ENCODE data around the gene ZNRF3.
"Not testable (repeated sequence)": the region's sequence is repeated elsewhere in the genome, so short reads cannot be mapped to it uniquely, and the experiment has no call there.

Gene ZNRF3

DNA sequence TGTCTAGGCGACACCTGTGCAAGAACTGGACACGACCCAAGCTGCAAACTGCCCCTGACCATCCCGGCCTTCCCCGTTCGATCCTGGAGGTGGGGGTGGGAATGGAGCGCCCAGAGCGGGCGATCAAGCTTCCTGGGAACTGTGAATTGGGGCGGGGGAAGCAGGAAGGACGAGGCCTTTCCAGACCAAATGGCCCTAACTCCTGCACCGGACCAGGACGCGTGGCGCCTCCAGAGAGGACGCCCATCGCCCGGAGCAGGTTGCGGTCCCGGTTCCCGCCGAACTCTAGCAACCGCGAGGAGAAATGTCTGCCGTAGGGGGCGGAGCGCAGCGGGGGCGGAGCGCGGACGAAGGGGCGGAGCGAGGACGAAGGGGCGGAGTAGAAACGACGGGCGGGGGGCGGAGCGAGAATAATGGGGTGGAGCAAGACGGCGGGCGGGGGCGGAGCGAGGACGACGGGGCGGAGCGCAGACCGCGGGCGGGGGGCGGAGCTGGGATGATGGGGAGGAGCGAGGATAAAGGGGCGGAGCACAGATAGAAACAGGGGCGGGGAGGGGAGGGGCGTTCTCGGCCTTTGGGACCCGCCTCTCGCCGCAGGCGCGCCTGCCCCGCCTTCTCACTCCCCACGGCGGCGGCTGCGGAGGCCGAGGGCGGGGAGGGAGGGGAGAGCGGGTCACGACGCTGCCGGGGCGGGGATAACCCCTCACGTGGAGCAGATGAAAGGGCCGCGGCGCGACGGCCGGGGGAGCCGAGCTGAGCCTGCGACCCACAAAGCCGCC, at the start of gene ZNRF3:
Gene ZNRF3 (plus strand): TSS at position 695 of the 779 bp plus-strand sequence. CDS start 195 bp downstream, outside the sequence.
- peak; percentile 87 for DNase-seq (ENCODE audit: low spot score)

DNA sequence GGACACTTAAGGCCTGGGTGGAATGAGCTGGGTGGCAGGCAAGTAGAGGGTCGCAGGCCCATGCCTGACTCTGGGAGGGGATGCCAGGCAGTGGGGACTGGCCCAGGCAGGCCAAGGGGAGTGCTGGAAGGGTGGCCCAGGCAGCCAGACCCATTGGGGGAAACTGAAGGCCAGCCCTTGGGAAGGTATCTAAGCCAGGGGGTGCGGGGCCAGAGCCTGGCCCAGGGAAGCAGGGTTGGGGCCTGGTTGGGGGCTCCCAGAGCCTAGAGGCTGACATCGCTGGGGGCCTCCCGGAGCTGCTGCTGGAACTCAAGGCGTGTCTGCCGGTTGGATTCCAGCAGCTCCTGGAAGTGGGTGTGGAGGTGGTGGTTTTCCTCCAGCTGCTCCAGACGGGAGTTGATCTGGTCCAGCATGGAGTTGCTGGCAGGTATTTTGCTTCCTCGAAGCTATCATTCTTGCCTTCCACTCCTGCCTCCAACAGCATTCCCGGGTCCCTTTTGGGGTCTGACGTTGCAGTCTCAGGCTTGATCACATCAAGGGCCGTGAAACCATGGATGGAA, 47.7 kb upstream of the ZNRF3 start:
- DNase-seq (ENCODE audit: low spot score) = no peak

DNA sequence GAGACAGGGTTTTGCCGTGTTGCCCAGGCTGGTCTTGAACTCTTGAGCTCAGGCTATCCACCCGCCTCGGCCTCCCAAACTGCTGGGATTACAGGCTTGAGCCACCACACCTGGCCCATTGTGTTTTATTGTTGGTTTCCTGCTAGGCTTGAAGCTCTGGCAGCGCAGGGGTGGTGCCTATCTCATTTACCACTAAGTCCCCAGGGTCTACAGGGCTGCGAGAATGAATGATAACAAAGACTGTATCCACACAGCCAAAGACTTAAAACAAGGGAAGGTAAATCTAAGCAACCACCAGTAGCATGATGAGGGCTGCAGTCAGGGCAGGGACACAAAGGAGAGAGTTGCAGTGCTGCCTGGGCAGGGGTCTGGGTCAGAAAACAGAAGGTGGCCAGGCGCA, 45.7 kb upstream of the ZNRF3 start:
- DNase-seq (ENCODE audit: low spot score) = no peak

DNA sequence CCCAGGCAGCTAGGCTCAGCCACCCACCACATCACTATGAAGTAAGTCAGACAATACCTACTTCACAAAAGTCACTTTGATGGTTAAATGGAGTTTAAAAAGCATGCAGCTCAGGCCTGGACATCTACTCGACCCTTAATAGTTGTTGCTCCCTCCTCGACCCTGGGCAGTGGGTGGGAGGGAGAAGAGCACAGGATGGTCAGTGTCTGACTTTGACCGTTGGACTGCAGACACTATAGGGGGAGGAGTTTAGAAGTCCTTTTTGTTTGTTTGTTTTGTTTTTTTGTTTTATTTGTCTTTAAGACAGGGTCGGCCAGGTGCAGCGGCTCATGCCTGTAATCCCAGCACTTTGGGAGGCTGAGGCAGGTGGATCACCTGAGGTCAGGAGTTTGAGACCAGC, 44.4 kb upstream of the ZNRF3 start:
- DNase-seq (ENCODE audit: low spot score) = no peak

DNA sequence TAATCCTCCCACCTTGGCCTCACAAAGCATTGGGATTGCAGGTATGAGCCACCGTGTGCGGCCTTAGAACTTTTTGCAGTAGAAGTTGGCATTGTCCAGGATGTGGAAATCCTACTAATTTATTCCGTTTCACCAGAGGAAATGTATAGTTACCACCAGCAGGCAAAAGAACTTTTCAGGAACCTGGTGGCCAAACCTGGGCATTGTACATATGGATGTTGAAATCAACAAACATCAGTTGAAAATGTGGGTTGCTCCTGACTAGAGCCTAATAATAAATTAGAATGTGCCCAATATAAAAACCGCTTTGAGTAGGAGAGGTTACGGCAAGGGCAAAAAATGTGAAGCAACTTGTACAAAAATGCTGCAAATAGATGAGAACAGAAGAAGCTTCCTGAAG, 42.3 kb upstream of the ZNRF3 start:
- DNase-seq (ENCODE audit: low spot score) = no peak

DNA sequence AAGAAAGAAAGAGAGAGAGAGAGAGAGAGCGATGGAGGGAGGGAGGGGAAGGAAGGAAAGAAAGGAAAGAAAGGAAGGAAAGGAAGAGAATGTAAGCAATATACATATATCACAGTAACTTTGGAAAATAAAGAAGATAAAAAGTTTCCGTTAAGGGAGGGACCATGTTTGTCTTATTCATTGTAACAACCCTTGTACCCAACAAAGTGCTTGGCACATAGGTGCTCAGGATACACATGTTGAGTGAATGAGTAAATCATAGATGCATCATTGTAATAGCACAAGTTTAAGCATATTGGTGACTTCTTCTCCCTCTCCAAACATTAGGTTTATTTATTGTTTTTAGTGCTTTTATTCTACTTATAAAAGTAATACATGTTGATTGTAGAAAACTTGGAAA, 39.7 kb upstream of the ZNRF3 start:
- DNase-seq (ENCODE audit: low spot score) = no peak

DNA sequence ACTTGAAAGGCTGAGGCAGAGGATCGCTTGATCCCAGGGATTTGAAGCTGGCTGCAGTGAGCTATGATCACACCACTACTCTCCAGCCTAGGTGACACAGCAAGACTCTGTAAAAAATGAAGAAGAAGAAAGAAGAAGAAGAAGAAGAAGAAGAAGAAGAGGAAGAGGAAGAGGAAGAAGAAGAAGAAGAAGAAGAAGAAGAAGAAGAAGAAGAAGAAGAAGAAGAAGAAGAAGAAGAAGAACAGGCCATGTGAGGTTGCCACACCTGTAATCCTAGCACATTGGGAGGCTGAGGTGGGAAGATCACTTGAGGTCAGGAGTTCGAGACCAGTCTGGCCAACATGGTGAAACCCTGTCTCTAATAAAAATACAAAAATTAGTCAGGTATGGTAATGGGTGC, 39.1 kb upstream of the ZNRF3 start:
- not testable (repeated sequence) for DNase-seq (ENCODE audit: low spot score)

DNA sequence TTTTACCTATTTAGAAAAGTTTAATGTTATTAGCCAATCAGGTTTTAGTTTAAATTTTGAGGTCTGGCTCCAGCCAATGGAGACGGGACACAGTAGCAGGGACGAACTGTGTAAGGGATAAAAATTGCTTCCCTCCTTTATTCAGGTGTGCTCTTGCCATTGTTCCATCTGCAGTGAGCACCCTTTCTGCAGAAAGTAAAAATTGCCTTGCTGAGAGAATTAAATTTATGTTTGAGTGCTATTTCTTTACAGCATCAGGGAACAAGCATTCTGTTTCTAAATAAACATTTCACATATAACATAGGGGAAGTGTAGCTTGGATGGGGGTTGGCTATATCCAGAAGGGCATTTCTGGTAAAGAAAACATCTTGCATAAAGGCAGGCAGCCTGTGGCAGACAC, 36.4 kb upstream of the ZNRF3 start:
- no peak for DNase-seq (ENCODE audit: low spot score)

DNA sequence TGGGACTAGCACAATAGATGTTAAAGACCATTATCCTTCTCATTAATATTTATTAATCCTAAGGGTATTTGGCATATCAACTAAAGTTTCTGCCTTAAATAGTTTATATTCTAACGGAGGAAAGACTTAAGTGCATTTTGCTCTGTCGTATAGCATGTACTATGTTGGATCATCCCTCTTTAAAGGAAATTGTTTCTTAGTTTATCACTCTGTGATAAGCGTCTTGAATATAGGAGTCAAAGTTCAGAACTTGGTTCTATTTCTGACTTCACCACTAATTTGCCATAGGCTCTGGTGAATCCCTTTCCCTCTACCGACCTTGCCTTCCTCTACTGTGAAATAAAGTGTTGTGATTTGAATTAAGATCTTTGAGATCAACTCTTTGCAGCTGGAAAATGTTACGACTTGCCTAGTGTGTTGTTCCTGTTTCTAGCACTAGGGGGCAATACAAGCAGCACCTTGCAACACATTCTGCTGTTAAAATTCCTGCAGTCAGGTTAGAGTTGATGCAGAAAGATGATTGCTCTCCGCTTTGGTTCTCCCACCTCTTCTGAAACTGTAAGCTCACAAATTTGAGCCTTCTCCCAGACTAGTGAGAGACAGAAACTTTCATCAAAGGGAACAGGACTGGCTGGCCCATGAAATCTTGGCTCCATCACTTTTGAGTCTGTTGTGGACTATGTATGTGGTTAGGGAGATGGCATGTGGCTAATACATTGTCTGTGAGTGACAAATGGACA, 27.8 kb upstream of the ZNRF3 start:
- DNase-seq (ENCODE audit: low spot score) = peak; percentile 66

DNA sequence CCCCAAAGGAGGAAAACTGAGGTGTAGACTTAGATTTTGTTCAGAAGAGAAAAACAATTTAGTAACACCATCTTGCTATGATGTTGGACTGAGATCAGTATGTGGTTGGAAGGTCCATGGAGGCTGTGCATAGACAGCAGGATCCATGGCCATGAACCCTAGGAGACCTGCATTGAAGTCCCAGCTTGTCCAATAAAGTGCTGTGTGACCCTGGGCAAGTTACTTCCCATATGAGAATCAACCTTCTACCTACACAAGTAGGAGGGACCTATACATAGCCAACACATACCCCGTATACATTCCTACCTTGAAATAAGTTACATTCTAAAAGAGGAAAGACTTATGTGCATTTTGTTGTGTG, 27.3 kb upstream of the ZNRF3 start:
- DNase-seq (ENCODE audit: low spot score) = no peak

DNA sequence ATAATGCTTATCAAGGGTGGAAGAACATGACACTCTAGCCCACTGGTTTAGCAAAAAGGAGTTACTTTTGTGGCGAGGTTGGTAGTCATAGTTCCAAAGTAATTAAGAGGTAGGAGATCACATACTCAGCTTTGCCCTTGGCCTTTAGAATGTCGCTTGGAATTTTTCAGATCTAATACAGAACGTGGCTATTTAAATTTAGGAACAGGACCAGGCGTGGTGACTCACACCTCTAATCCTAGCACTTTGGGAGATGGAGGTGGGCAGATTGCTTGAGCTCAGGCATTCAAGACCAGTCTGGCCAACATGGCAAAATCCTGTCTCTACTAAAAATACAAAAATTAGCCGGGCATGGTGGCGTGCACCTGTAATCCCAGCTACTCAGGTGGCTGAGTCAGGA, 26.1 kb upstream of the ZNRF3 start:
- no peak for DNase-seq (ENCODE audit: low spot score)

DNA sequence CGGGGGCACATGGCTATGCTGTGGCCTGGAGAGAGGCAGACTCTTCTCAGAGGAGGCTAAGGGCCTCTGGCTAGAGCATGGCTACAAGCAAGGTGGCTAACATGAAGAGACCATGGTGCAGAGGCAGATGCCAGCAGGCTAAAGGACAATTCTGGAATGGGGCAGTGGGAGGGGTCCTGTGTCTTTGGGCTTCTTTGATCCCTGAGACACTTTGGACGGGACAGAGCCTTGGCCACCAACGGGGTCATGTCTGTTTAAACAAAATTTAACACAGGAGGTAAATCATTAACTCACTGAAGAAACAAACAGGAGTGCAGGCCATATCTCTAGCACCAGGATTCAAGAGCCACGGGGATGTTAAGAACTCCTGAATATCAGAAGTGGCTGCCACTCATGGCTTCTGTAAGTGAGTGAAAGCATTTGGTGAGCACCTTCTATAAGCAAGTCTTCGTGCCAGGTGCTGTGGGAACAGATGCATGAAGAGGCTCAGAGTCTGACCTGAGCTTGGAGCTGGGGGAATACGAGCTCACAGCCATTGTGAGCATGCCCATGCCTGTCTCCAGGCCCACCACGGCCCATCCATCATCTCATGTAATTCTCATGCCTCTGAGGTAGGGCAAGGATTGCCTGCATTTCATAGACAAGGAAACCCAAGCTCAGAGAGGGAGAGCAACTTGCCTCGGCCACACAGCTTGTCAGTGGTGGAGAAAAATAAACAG, 18.3 kb upstream of the ZNRF3 start:
- no peak for DNase-seq (ENCODE audit: low spot score)

DNA sequence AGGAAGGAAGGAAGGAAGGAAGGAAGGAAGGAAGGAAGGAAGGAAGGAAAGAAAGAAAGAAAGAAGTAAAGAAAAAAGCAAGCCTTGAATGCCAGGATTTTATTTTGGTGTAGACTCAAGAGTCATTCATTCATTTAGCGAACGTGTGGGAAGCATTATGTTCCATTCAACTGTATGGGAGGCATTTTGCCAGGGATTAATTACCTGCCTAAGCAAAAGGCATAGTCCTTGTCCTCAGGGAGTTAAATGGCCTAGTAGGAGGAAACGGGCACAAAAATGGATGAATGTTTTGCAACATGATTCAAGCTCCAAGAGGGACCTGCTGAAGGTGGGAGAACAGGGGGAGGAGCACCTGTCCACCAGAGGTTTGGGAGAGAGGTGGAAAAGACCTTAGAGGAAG, 16.2 kb upstream of the ZNRF3 start:
- DNase-seq (ENCODE audit: low spot score) = no peak

DNA sequence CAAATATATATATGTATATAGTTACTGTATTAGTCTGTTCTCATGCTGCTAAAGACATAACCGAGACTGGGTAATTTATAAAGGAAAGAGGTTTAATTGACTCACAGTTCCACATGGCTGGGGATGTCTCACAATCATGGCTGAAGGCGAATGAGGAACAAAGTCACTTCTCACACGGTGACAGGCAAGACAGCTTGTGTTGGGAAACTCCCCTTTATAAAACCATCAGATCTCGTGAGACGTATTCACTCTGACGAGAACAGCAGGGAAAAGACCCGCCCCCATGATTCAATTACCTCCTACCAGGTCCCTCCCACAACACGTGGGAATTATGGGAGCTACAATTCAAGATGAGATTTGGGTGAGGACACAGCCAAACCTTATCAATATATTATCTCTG, 15.0 kb upstream of the ZNRF3 start:
- DNase-seq (ENCODE audit: low spot score) = not testable (repeated sequence)

DNA sequence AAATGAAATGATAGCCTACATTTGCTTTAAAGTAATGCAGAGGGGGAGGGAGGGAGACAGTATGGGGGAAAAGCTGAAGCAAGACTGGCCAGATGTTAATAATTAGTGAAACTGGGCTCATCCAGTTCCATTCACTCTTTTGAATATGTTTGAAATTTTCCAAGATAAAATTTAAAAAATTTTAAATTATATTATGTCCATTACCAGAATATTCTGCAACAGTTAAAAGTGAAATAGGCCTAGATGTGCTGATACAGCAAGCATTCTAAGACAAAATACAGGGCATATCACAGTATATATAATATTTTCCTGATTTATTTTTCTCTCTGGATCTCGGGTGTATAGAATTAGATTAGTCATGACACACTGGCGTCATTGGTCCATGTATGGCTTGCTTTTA, 13.6 kb upstream of the ZNRF3 start:
- no peak for DNase-seq (ENCODE audit: low spot score)

DNA sequence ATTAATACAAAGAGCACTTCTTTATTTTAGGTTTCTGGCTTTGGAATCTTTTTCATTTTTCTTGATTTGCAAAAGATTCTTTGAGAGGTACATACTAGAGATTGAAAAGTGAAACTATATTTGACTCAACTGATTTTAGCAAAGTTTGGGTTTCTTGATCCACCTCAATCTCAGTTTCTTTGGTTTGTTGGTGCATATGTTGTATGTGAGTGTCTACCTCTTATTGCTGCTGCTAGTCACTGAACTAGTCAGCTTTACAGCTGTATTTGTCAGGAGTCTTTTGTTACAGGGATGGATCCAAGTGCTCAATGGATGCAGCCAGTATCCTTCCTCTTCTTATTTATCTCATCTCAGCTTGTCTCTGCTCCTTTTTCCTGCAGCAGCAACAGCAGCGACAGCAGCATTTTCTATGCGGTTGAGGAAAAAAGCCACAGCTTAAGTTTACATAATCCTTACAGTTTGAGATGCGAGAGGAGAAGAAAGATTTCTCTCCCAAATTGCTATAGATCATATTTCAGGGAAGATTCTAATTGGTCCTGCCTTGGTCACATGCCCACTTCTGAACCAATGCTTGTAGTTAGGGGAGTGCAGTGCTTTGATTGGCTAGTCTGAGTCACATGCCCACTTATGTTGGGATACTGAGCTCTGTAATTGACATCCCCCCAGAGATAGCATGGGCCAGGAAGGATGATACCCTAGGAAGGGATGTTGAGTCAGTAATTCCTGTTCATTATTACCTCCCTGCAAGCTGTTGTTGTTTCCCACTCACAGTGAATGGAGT, 10.0 kb upstream of the ZNRF3 start:
- no peak for DNase-seq (ENCODE audit: low spot score)

DNA sequence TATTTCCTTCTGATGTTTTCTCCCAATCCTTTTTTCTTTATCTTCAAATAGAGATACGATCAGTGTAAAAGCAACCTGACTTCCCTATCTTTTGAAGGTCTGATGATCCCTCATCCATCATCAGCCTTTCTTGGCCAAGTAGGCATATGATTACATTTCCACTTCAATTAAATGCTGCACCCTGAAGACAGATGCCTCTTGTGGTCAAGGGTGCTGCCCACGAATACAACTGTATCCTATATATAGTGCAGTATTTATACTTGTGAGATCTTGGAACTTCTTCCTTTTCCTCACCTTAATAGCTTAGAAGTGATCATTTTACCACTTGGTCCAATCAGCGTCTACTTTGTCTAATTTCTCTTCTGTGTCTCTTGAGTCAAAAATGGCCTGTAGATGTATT, 9.3 kb upstream of the ZNRF3 start:
- no peak for DNase-seq (ENCODE audit: low spot score)

DNA sequence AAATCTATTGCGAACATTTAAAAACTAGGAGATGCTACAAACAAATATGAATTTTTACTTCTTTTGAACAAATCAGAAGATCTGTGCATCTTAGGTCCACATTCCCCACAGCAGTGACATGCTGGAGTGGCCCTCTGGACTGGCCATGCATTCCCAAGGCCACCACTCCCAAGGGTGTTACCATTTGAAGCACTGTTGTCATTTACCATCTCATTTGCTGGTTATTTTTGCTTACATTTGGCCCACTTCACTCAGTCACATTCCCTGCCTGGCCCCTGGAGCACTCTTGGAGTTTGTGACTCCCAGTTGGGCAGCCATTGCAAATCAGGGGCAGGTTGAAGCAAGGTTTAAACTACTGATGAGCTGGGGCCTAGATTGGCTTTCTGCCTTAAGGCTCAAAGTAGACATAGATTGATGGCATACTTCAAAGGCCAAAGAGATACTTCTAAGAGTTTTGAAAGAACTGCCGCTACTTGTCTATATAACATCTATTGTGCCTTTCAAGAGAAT, 8.5 kb upstream of the ZNRF3 start:
- DNase-seq (ENCODE audit: low spot score) = no peak

DNA sequence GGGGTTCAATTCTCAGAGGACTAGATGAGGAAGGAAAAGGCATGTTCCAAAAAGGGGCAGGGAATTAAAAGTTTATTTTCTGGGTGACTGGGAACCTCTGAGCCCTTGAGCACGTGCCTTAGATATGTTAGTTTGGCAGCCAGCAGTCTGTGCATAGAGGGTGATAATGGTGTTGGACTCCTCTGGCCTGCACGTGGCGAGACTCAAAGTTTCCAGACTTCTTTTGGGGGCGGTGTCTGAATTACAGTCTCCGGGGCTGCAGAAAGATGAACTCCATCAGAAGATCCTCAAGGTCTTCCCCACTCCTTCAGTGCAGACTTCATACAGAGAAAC, 861 bp upstream of the ZNRF3 start:
- DNase-seq (ENCODE audit: low spot score) = peak; percentile 67

DNA sequence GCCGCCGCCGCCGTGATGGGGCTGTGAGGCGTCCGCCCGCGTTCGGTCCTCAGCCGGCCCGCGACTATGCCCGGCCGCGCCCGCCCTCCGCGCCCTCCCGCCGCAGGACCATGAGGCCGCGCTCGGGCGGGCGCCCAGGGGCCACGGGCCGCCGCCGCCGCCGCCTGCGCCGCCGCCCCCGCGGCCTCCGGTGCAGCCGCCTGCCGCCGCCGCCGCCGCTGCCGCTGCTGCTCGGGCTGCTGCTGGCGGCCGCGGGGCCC, 215 bp downstream of the ZNRF3 start:
- DNase-seq (ENCODE audit: low spot score) = no peak

DNA sequence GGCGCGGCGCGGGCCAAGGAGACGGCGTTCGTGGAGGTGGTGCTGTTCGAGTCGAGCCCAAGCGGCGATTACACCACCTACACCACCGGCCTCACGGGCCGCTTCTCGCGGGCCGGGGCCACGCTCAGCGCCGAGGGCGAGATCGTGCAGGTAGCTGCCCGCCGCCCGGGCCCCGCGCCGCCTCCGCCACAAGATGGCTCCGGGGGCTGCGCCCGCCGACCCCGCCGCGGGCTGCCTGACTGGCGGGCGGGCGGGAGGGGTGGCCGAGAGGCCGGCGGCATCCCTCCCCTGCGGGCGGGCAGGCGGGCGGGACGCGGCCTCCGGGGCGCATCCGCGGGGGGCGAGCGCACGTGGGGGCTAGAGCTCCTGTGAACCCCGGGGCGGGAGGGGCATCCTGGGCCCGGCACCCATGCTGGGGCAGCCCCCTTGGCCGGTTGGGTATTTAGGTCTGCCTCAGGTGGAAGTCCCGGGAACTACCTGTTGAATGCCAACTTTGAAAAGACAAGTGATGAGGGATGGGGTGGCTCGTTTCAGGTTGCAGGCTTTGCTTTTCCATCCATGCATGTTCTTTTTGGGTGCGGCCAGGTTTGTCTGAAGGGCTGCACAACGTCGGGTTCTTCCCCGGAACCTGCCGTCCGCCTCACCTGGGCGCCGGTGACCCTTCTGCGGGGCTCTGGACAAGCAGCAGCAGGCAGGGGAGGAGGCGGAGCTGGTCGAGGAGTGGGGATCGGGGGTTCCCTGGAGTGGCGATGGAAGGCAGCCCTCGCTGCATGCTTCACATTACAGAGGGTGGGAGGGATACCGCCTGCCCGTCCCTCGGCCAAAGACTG, 760 bp downstream of the ZNRF3 start:
- DNase-seq (ENCODE audit: low spot score) = peak; percentile 31
